HG03025 (cell line): ENCODE measurements around the gene GLI3.

Source experiments
- ATAC-seq: cut with Tn5 transposase; IDR thresholded peaks from one replicate; pipeline ENCODE4 v1.9.1; 2021; ENCODE audit warnings: mild to moderate bottlenecking, moderate library complexity; ENCODE audit not compliant: unreplicated experiment, low FRiP score

Gene GLI3

DNA sequence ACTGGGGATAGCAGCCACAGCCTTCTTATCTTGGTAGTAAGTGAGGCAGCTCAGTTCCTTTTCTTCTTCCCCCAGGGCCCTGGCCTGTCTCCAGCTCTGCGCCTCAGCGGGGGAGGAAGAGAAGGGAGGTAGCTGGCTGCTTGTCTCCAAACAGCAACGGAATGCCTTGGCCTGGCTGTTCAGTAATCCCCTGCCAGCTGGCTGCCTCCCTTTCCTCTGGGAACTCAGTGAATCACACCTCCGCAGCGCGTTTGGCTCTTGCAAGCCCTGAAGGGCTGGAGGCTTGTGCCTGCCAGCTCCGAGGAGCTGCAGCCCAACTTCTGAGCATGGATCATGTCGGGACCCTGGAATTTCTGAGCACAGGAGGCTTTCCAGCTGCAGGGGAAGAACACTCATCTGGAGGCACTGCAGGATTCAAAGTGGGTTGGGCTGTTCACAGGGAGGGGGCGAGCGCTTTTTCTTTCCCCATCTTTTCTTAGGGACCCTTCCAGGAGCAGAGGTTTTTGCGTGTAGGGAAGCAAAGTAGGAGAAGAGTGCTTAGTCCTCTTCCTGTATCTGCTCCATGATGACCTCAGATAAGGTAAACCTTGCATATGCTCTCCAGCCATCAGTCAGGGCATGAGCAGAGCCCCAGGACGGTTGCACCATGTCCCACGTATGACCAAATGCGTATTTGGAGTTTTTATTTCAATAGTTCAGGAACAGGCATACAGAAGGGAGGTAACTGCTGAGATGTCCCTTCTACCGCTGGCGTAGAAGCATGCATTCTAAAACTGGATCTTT is 280.9 kb downstream of the GLI3 start:
- ATAC-seq: no peak

DNA sequence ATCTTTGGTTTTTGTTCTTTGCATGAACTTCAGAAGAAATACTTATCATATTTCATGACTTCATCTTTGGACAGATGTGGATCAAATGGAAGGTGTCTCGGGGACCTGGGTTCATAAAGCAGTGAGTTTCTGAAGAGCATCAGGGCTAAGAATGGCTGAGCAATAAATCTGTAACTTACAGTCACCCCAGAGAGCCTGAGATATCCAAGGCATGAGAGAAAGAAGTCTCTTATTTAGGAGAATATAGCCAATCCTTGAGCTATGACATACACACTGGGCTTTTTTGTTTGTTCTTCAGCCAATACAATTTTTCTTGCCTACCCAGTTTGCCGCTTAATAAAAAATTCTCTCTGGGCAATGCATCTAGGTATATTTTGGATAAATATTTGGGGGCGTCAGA is 281.6 kb downstream of the GLI3 start:
- no peak for ATAC-seq

DNA sequence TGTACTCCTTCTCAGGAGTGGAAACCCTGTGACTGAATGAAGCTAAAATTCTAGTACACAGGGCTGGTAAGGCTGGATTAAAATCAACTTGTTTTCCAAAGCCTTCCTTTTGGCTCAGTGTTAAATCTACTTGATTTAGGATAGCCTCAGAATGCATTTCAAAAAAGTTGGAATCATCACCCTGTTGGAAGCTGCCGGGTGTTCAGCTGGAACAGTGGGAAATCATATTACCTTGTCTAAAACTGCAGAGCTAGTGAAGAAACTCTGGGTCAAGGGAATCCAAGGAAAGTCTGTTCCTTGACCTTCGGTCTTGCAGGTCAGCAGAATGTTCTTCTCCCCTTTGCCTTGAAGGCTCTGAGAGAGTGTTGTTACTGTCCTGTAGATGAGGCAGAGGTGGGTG is 282.0 kb downstream of the GLI3 start:
- ATAC-seq: no peak

GRCh38 chr7:41948503-41948902 is 288.5 kb downstream of the GLI3 start:
- no peak for ATAC-seq

DNA sequence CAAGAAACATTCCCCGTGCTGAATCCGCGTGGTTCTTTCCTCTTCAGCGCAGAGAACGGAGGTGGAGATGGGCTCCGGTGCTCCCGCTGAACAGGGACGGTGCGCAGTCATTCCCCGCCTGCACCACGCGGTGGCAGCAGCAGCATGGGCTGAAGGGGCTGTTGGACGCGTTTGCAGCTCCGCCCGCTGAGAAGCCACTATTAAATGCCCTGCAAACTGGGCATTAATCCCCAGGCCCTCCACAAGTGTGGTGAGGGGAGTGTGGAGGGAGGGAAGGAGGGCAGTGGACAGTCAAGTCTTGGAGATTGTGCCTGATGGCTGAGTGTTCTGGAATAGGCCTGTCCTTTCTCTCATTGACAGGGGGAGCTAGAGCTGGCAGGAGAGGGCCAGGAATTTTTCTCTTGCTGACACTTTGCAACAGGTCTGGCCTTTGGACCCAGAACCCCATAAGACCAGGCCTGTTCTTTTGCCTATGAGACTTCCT is 293.9 kb downstream of the GLI3 start:
- ATAC-seq: peak; percentile 78

- ATAC-seq: no peak
Observed at GRCh38 chr7:41942468-41943093, 294.4 kb downstream of the GLI3 start.

DNA sequence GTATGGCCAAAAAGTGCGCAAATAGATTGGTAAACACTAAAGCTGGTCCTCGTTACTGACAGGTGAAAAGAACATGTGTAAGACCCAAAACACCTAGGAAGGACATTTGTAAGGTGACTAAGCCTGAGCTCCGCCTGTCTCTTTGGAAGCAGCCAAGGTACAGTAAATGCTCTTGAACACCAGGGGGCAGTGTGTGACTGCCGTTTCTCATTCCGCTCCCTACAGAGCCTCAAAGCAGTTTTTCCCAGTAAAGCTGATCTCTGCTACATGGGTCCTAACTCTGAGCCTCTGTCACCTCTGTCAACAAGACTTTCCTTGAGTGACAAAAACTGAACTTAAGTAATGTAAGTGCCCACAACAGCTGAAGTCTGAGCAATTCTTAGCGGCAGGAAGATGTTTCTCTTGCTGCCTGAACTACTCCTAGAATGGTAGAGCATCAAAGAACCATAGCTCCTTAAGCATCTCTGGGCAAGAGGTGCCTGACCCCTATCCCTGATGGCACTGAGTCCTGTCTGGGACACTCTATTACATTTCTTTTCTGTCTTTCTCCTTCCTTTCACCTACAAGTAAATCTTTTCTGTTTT is 296.2 kb downstream of the GLI3 start:
- peak; percentile 74 for ATAC-seq

- ATAC-seq: no peak
Observed at GRCh38 chr7:41938371-41938770, 298.6 kb downstream of the GLI3 start.

- no peak for ATAC-seq
Observed at GRCh38 chr7:41933427-41933826, 303.6 kb downstream of the GLI3 start.

- ATAC-seq: peak; percentile 22
Observed at GRCh38 chr7:41931263-41931646, 305.8 kb downstream of the GLI3 start.

DNA sequence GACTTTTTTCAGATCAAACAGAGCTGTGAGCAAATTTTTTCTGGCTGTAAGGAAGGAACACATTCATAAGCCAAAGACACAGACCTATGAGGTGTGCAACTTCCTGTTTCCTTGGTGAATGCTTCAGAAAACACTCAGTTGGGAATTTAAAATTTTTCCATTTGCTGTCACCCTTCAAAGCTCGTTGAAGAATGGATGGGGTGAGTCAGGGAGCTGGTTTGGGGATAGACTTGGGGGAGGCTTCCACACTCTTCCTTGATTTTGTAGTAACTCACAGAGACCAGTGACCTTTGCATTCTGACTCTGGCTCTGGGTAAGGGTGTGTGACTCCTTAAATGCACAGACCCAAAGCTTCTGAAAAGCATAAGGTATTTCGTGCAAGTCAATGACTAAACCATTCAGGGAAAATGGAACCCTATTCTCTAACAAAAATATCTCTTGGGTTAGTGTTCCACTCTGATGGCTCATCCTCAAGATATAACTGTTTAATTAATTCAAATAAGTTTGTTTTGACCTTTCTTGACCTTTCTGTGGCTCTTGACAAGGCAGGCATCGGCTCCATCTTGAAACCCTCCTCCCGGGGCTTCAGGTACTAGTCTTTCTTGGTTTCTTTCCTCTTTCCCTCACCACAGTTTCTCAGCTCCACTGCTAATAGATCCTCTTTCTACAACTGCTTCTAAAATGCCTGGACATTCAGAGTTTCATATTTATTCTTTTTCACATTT is 306.3 kb downstream of the GLI3 start:
- peak; percentile 64 for ATAC-seq

DNA sequence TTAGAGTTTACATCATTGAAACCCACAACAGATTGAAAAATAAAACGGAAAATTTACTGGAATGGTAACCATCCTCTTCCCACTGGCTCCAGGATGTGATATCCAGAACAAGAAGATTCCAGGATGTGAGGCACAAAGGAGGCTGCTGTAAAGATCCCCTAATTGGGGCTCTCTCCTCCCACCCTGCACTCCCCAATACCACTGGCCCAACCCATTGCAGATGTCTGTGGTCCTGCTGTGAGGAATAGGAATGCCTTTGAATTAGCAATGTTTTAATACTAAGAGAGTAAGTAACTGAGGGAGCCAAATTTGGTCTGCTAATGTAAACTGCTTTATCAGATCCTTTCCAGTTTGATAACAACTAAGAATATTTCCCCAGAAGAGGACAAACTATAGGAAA is 308.2 kb downstream of the GLI3 start:
- ATAC-seq: no peak

- ATAC-seq: no peak
Observed at GRCh38 chr7:41928166-41928565, 308.8 kb downstream of the GLI3 start.

- no peak for ATAC-seq
Observed at GRCh38 chr7:41927380-41927779, 309.6 kb downstream of the GLI3 start.

DNA sequence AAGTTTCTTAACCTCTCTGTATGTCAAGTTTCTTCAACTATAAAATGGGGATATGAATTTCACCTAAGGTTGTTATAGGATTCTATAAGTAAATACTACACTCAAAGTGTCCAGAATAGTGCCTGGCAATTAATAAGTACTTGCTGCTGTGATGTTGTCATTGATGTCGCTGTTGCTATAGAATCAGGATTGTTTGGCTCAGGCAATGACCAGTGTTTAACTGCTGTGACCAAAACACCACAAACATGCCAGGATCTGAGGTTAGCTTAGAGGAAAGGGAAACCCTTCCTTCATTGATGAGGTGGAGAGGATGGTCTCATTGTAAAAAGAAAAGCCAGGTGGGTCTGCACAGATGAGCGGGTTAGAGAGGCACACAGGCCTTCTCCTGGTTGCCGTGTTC is 311.1 kb downstream of the GLI3 start:
- no peak for ATAC-seq

- no peak for ATAC-seq
Observed at GRCh38 chr7:41924796-41925195, 312.2 kb downstream of the GLI3 start.

- no peak for ATAC-seq
Observed at GRCh38 chr7:41922373-41922772, 314.6 kb downstream of the GLI3 start.

DNA sequence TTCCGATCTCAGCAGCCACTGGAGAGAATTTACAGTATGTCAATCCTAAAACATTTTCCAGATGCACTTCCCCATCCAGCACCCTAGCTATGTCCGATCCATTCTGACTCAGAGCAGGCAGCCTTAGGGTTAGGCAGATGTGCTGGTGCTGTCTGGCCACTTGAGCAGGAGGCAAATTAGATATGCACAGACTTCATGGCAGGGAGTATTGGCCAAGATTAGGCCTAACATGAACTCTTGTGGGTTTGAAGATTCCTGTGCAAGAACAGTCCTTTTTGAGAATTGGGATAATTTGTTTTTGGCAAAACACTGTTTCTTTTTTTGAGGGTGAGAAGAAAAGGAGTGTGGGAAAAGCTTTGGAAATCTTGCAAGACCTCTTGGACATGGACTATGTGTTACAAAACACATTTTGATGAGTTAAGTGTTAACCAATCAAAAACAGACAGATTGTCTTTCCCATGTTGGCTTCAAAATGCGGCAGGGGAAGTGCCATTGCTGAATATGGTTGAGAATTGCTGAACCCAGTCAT is 315.5 kb downstream of the GLI3 start:
- no peak for ATAC-seq

DNA sequence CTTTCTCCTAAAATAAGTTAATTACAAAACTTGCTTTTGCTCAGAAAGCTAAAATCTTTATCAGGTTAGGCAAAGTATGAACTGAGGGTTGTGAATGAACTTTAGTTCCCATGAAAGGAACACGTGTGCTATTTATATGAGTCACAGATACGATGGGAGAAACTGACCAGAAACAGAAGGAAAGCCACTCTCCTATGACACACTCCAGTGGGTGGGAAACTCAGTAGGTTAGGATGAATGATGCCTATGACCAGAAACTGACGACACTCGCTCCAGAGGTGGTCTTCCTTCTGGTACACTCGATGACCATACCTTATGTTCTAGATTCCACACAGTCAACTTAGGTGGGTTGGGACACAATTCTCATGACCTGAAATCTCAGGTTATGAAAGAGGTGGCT is 318.4 kb downstream of the GLI3 start:
- ATAC-seq: no peak

DNA sequence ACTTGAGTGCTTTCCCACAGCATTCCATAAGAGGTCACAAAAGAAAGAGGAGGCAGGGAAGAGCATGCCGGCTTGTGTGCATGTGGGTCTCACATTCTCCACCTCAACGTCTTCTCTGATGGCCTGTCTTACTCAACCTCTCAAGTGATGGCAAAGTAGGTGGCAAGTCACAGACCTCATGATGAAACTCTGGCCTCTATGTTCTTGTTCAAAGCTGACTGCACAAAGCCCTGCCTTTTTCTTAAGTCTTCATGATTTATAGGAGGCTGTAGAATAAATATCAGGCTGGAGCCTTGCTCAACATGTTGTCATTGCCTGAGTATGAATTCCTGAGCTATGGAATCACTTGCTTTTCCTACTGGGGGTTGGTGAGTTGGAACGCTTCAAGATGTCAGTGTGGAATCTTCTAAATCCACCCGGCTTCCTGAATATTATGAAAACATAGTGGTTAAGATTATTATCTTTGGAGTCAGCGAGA is 320.5 kb downstream of the GLI3 start:
- no peak for ATAC-seq

DNA sequence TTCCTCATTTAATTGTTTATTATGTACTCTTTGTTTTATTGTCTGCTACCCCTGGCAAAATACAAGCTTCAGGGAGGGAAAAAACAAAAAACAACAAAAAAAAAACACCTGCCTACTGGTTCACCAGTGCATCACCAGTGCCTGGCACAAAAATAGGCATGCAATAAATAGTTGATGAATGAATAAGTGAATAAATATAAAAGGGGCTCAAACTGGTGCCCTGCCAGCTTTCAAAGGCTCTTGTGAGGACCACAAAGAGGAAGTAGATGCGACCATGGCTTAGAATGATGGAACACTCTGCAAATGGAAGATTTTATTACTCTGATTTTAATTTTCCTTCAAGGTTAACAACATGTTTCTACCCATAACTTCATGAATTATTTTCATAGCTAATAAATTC is 321.1 kb downstream of the GLI3 start:
- ATAC-seq: no peak
